GM12878 (cell line): Measurements from ENCODE around the gene TCF7L1. TPM values are rescaled to one million over a fixed set of nuclear protein-coding genes. Genes with fewer than 3 reads are reported as not detected.
A peak's percentile ranks its signal among the peaks of the same experiment; 100 is the strongest.

Experiments
- ATAC-seq: fragments of 200-7000 bp; cut with Tn5 transposase; 3 replicates; pipeline ENCODE4 v1.9.1; 2020; ENCODE audit warnings: mild to moderate bottlenecking, moderate library complexity
- BruUV-seq: library from RNA; stranded (reverse); fragments of 400-500 nt; replicated peaks from 2 replicates; lab custom pipeline; 2021; lab: Mats Ljungman, UMichigan
- CTCF ChIA-PET: fragments of 300-600 bp; sonication (Branson Sonifier 250); formaldehyde crosslinking; extraction: SDS; loops from one replicate; lab custom pipeline; 2021; ENCODE audit warnings: inconsistent platforms; lab: Yijun Ruan, JAX
- POLR2A ChIA-PET: fragments of 350-600 bp; formaldehyde crosslinking; extraction: SDS; loops from one replicate; lab custom pipeline; 2021; ENCODE audit warnings: inconsistent platforms; lab: Charles Lee
- RAD21 ChIA-PET: fragments of 300-600 bp; sonication (Branson Sonifier 250); formaldehyde crosslinking; loops from one replicate; lab custom pipeline; 2023; ENCODE audit warnings: antibody characterized with exemption; ENCODE audit not compliant: unreplicated experiment; lab: Charles Lee
- SMC1A ChIA-PET: fragments of 300-600 bp; sonication (Branson Sonifier 250); formaldehyde crosslinking; loops from one replicate; lab custom pipeline; 2023; ENCODE audit not compliant: unreplicated experiment, uncharacterized antibody; lab: Charles Lee
- DNase-seq: peaks from one replicate; pipeline ENCODE4 v3.0.0-alpha.2; 2011; ENCODE audit warnings: low read depth, low spot score
- FAIRE-seq: peaks from 3 replicates; lab custom pipeline; 2011; peaks lifted over from hg19 to GRCh38; lab: Jason Lieb, UNC
- H2AFZ ChIP-seq: 2 replicates; pipeline ENCODE4 v1.6.0; 2011; ENCODE audit warnings: low read depth, low read length, control low read depth; ENCODE audit not compliant: control insufficient read depth
- H3K27ac ChIP-seq: 2 replicates; pipeline ENCODE4 v1.5.1; 2011; ENCODE audit warnings: control low read depth; ENCODE audit not compliant: control insufficient read depth, insufficient read depth
- H3K27me3 ChIP-seq, 2 experiments: replicated peaks in 1 of 2; 2 replicates each; pipeline versions ENCODE4 v1.6.0 to v1.6.1; 2011; ENCODE audit warnings: low read length in 1 of 2; ENCODE audit not compliant: control insufficient read depth in 2 of 2, insufficient read depth in 2 of 2
- H3K36me3 ChIP-seq, 2 experiments: 2 replicates each; pipeline ENCODE4 v1.5.1; 2011; ENCODE audit warnings: low read length in 1 of 2; ENCODE audit not compliant: control insufficient read depth in 2 of 2, insufficient read depth in 2 of 2
- H3K4me1 ChIP-seq: 2 replicates; pipeline ENCODE4 v1.6.1; 2011; ENCODE audit warnings: mild to moderate bottlenecking, low read length, moderate library complexity, mixed read lengths; ENCODE audit not compliant: control insufficient read depth, insufficient read depth
- H3K4me2 ChIP-seq: 2 replicates; pipeline ENCODE4 v1.6.0; 2011; ENCODE audit warnings: control low read depth; ENCODE audit not compliant: control insufficient read depth, insufficient read depth
- H3K4me3 ChIP-seq: fragments of 200-600 bp; sonication (generic); 2 replicates; pipeline ENCODE4 v1.5.1; 2016
- H3K79me2 ChIP-seq: 2 replicates; pipeline ENCODE4 v1.6.0; 2011; ENCODE audit warnings: low read length; ENCODE audit not compliant: control insufficient read depth, insufficient read depth
- H3K9ac ChIP-seq: 2 replicates; pipeline ENCODE4 v1.8.0; 2011; ENCODE audit warnings: low read length, control low read depth, mixed read lengths; ENCODE audit not compliant: control insufficient read depth, insufficient read depth
- H3K9me3 ChIP-seq: replicated peaks from 3 replicates; pipeline ENCODE4 v1.5.1; 2011; ENCODE audit warnings: mild to moderate bottlenecking, low read length; ENCODE audit not compliant: control insufficient read depth, insufficient read depth
- H4K20me1 ChIP-seq: 2 replicates; pipeline ENCODE4 v1.6.0; 2011; ENCODE audit not compliant: control insufficient read depth, insufficient read depth
- CTCF ChIP-seq, 3 experiments: IDR thresholded peaks in 2 of 3; conservative IDR thresholded peaks in 1 of 3; 2 replicates each; pipeline ENCODE4 v1.5.1; 2011; ENCODE audit warnings: low read depth in 3 of 3, low read length in 3 of 3, mild to moderate bottlenecking in 3 of 3, control low read depth in 2 of 3, moderate library complexity in 2 of 3, inconsistent platforms in 1 of 3, mixed read lengths in 1 of 3; ENCODE audit not compliant: control insufficient read depth in 2 of 3, insufficient read depth in 1 of 3; ENCODE audit errors: extremely low read depth in 1 of 3
- ETV6 ChIP-seq, 2 experiments: fragments of 450-650 bp in 1 of 2; IDR thresholded peaks in 1 of 2; conservative IDR thresholded peaks in 1 of 2; 2 replicates each; pipeline ENCODE4 v1.6.1; 2014; ENCODE audit warnings: antibody characterized with exemption in 1 of 2, borderline replicate concordance in 1 of 2, low read depth in 1 of 2, mild to moderate bottlenecking in 1 of 2, moderate library complexity in 1 of 2
- HDAC6 ChIP-seq: fragments of 200-600 bp; sonication (generic); IDR thresholded peaks from one replicate; pipeline ENCODE4 v1.8.0; 2017; ENCODE audit warnings: antibody characterized with exemption; ENCODE audit not compliant: unreplicated experiment
- KAT2A ChIP-seq: conservative IDR thresholded peaks from 2 replicates; pipeline ENCODE4 v1.6.1; 2011; ENCODE audit warnings: low read depth, low read length; ENCODE audit not compliant: control insufficient read depth
- KDM1A ChIP-seq: fragments of 200-600 bp; sonication (generic); IDR thresholded peaks from 2 replicates; pipeline ENCODE4 v1.6.1; 2016; ENCODE audit warnings: borderline replicate concordance
- SKIL ChIP-seq: fragments of 450-650 bp; IDR thresholded peaks from 2 replicates; pipeline ENCODE4 v1.6.1; 2017; ENCODE audit warnings: mild to moderate bottlenecking, low read depth, inconsistent platforms; ENCODE audit not compliant: poor library complexity, severe bottlenecking
- SMAD5 ChIP-seq: IDR thresholded peaks from 2 replicates; pipeline ENCODE4 v1.6.1; 2016; ENCODE audit warnings: antibody characterized with exemption, low read depth
- SPI1 ChIP-seq: IDR thresholded peaks from 2 replicates; pipeline ENCODE4 v1.6.1; 2011; ENCODE audit warnings: low read depth, mild to moderate bottlenecking, low read length, moderate library complexity, borderline replicate concordance; ENCODE audit not compliant: insufficient read depth
- ZBTB33 ChIP-seq: fragments of 450-650 bp; IDR thresholded peaks from 2 replicates; pipeline ENCODE4 v1.6.1; 2017; ENCODE audit warnings: mild to moderate bottlenecking
- WGBS: methylation state at CpG from one replicate; pipeline ENCODE4 v1.1.6; 2016; ENCODE audit warnings: low lambda C conversion rate; ENCODE audit not compliant: insufficient replicate concordance, insufficient coverage; ENCODE audit errors: missing lambda C conversion rate; 5-methylcytosine and 5-hydroxymethylcytosine counted together
- in situ Hi-C: fragments of 300-500 bp; cut with MboI; formaldehyde crosslinking; loops from 9 replicates; pipeline ENCODE4 v1.14.3; 2018; ENCODE audit warnings: mixed read lengths
- intact Hi-C: fragments of 100-400 bp; cut with micrococcal nuclease; formaldehyde crosslinking; loops from one replicate; pipeline ENCODE4 v1.14.2; 2022; ENCODE audit not compliant: unreplicated experiment
- polyA plus RNA-seq, 11 experiments: library from polyadenylated mRNA; depleted of rRNA in 4 of 11; unstranded in 6 of 11; stranded (reverse) in 5 of 11; fragments of >200 nt; fragmentation: Nextera tagmentation in 4 of 11; fragmentation: Illumina TruSeq in 1 of 11; extraction: Ambion mirVana in 4 of 11; extraction: Trizol in 1 of 11; gene quantifications; 1 replicate in 1 of 11; 2 replicates in 10 of 11; pipeline versions ENCODE4 v1.2.1 to v1.2.3, GENCODE V29; 2011 to 2016; ENCODE audit warnings: inconsistent platforms in 2 of 11, missing spikeins in 2 of 11, low read depth in 1 of 11
- total RNA-seq, 4 experiments: library from RNA; depleted of rRNA in 3 of 4; stranded (reverse); fragments of >200 nt in 3 of 4; fragmentation: Illumina TruSeq in 1 of 4; extraction: Trizol in 1 of 4; gene quantifications; 2 replicates each; pipeline versions ENCODE4 v1.2.1 to v1.2.3, GENCODE V29; 2013 to 2021

The TCF7L1 gene
- total and polyA plus RNA-seq, 10 of the 15 experiments (the other 5 are each of a cell fraction or from before 2014, with no cell fraction given): 0.03 to 0.11 (median 0.10) TPM; not detected in 7

DNA sequence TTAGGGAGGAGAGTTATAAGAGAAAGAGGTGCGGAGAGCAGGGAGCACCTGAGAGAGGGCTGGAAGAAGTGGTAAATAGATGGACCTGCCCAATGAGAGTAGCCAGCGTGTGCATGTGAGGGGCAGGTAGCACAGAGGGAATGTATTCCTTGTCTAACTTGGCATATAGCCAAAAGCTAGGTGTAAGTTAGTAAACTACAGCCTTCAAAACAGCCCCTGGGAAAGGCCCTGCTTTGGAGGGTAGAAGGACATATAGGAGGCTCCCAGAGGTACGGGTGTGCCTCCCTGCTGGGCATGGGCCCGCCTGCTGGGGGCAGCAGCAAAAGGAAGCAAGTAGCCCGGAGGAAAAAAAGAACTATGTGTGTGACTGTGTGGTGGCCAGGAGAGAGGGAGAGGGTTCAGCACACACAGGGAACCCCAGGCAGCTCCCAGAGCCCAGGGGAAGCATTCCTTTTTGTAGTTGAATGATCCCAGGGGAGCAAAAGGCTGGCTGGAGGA lies 48.0 kb downstream of the TCF7L1 start:
- 15% methylated on average over 5 of the region's 5 CpGs for WGBS
- no peaks in the 10 kb centered on the region; the same call in 2 of the 3 replicates for H3K9me3 ChIP-seq
- ChIA-PET CTCF (interaction anchor here (1.1 kb wide), 1 partner anchor 104 kb away, joined by 3 read pairs; no protein-coding TSS in a partner anchor), POLR2A (no interaction called here)
- H4K20me1 ChIP-seq: peaks cover 3% of the 10 kb centered on the region; the same call in 1 of the 2 replicates
- DNase-seq: no peak
- no peak overlapping the region for H3K4me2 ChIP-seq
- no peaks in the 10 kb centered on the region for H3K4me1 ChIP-seq
- no peak overlapping the region for H3K4me3 ChIP-seq
- in situ Hi-C loops: no loop called here
- TF ChIP-seq SKIL (no peak), HDAC6 (no peak), KAT2A (no peak), ETV6 (conservative IDR thresholded peaks at IDR 0.05 in 1 of 2, IDR thresholded peaks at IDR 0.05 in 1 of 2; ENCODE audit: borderline replicate concordance in 1 of 2, low read depth in 1 of 2) (no peak), KDM1A (no peak), SMAD5 (no peak), SPI1 (no peak), CTCF (IDR thresholded peaks at IDR 0.05 in 2 of 3, conservative IDR thresholded peaks at IDR 0.05 in 1 of 3; ENCODE audit: control insufficient read depth in 2 of 3, extremely low read depth in 1 of 3, insufficient read depth in 1 of 3, low read depth in 3 of 3, low read length in 3 of 3) (0 out of 6 replicates have a peak, but pooled peaks of 1 of the 3 experiments have one; percentile 11), ZBTB33 (no peak)
- TF ChIP-seq, all 136 proteins: peak for 1
- Histone ChIP-seq H3K27me3 (peaks cover 1 to 11% of the 10 kb centered on the region in 2 experiments), H3K27ac (no peak overlapping the region), H3K9ac (no peak overlapping the region), H2AFZ (no peak overlapping the region), H3K36me3 (no peaks in the 10 kb centered on the region), H3K79me2 (no peaks in the 10 kb centered on the region)
- ChIA-PET RAD21 (no interaction called here), SMC1A (no interaction called here)
- intact Hi-C loops: no loop called here
- no peak for FAIRE-seq
- peak; percentile 34; the same call in 1 of the 3 replicates for ATAC-seq
- BruUV-seq: no TSS peak
